GM23248 (cell line): ENCODE measurements around the gene WWOX. TPM values are rescaled to one million over a fixed set of nuclear protein-coding genes. Genes with fewer than 3 reads are reported as not detected.

ENCODE experiments used
- DNase-seq: peaks from one replicate; pipeline ENCODE4 v3.0.0-alpha.2; 2015
- H2AFZ ChIP-seq: fragments of 200-600 bp; sonication (generic); 2 replicates; pipeline ENCODE4 v1.6.1; 2016; ENCODE audit warnings: antibody characterized with exemption
- H3F3A ChIP-seq: fragments of 200-600 bp; sonication (generic); 2 replicates; pipeline ENCODE4 v1.6.1; 2016; ENCODE audit warnings: mild to moderate bottlenecking, antibody characterized with exemption, mixed run types; ENCODE audit not compliant: insufficient read depth
- H3K27ac ChIP-seq: fragments of 200-600 bp; sonication (generic); 2 replicates; pipeline ENCODE4 v1.5.1; 2016; ENCODE audit warnings: mild to moderate bottlenecking
- H3K27me3 ChIP-seq: fragments of 200-600 bp; sonication (generic); replicated peaks from 2 replicates; pipeline ENCODE4 v1.6.1; 2016; ENCODE audit warnings: mild to moderate bottlenecking; ENCODE audit not compliant: insufficient read depth
- H3K36me3 ChIP-seq: fragments of 200-600 bp; sonication (generic); 2 replicates; pipeline ENCODE4 v1.6.1; 2016; ENCODE audit warnings: low read depth, mild to moderate bottlenecking
- H3K4me1 ChIP-seq: fragments of 200-600 bp; sonication (generic); 2 replicates; pipeline ENCODE4 v1.6.1; 2016; ENCODE audit warnings: mild to moderate bottlenecking; ENCODE audit not compliant: insufficient read depth
- H3K4me2 ChIP-seq: fragments of 200-600 bp; sonication (generic); one replicate; pipeline ENCODE4 v1.6.1; 2016; ENCODE audit warnings: mild to moderate bottlenecking; ENCODE audit not compliant: unreplicated experiment
- H3K4me3 ChIP-seq: fragments of 200-600 bp; sonication (generic); 2 replicates; pipeline ENCODE4 v1.5.1; 2016; ENCODE audit warnings: mild to moderate bottlenecking
- H3K79me2 ChIP-seq: fragments of 200-600 bp; sonication (generic); 2 replicates; pipeline ENCODE4 v1.6.1; 2016; ENCODE audit warnings: mild to moderate bottlenecking; ENCODE audit not compliant: insufficient read depth
- H3K9ac ChIP-seq: fragments of 200-600 bp; sonication (generic); 2 replicates; pipeline ENCODE4 v1.6.1; 2016; ENCODE audit warnings: mild to moderate bottlenecking
- H3K9me2 ChIP-seq: fragments of 200-600 bp; sonication (generic); 2 replicates; pipeline ENCODE4 v1.6.1; 2016; ENCODE audit warnings: mixed run types, mild to moderate bottlenecking, moderate library complexity; ENCODE audit not compliant: insufficient read depth
- H3K9me3 ChIP-seq: fragments of 200-600 bp; sonication (generic); one replicate; pipeline ENCODE4 v1.6.1; 2017; ENCODE audit warnings: low read depth
- H4K20me1 ChIP-seq: fragments of 200-600 bp; sonication (generic); 2 replicates; pipeline ENCODE4 v1.6.0; 2016; ENCODE audit not compliant: insufficient read depth
- EZH2 ChIP-seq: fragments of 200-600 bp; sonication (generic); IDR thresholded peaks from 2 replicates; pipeline ENCODE4 v1.6.1; 2018; ENCODE audit warnings: antibody characterized with exemption, mild to moderate bottlenecking; ENCODE audit not compliant: insufficient read depth, poor library complexity, severe bottlenecking
- EZH2phosphoT487 ChIP-seq: fragments of 200-600 bp; sonication (generic); IDR thresholded peaks from 2 replicates; pipeline ENCODE4 v1.6.1; 2018; ENCODE audit warnings: antibody characterized with exemption, moderate library complexity, mild to moderate bottlenecking, low read depth; ENCODE audit not compliant: insufficient read depth
- WGBS, 2 experiments: methylation state at CpG; one replicate each; pipeline ENCODE4 v1.1.6; 2015 to 2017; ENCODE audit warnings: low lambda C conversion rate in 2 of 2, low coverage in 1 of 2; ENCODE audit errors: missing lambda C conversion rate in 2 of 2; 5-methylcytosine and 5-hydroxymethylcytosine counted together
- in situ Hi-C: fragments of 300-500 bp; cut with MboI; formaldehyde crosslinking; loops from 2 replicates; pipeline ENCODE4 v1.15.0; 2020
- polyA plus RNA-seq: library from polyadenylated mRNA; unstranded; fragments of >200 nt; fragmentation: Nextera tagmentation; extraction: Ambion mirVana; gene quantifications from 2 replicates; pipeline ENCODE4 v1.2.1, GENCODE V29; 2016
- total RNA-seq: library from RNA; depleted of rRNA; stranded (reverse); fragments of >200 nt; shearing (Covaris generic); gene quantifications from 2 replicates; pipeline ENCODE4 v1.2.3, GENCODE V29; 2014

Gene WWOX
- total and polyA plus RNA-seq, 2 experiments from 2014 or later: 4.5 to 6.6 TPM

GRCh38 chr16:79021991-79022630 is 922.7 kb downstream of the WWOX start:
- Histone ChIP-seq H3K27me3 (no peaks in the 10 kb centered on the region), H3K36me3 (no peaks in the 10 kb centered on the region), H3K79me2 (no peaks in the 10 kb centered on the region), H3K27ac (no peak overlapping the region), H3K9me2 (no peaks in the 10 kb centered on the region), H3K4me2 (no peak overlapping the region), H3K9ac (no peak overlapping the region), H4K20me1 (no peaks in the 10 kb centered on the region), H3K9me3 (no peaks in the 10 kb centered on the region), H3K4me3 (no peak overlapping the region), H3F3A (no peaks in the 10 kb centered on the region), H3K4me1 (no peaks in the 10 kb centered on the region), H2AFZ (no peak overlapping the region)
- in situ Hi-C loops: no loop called here
- DNase-seq: no peak
- 38 to 39% methylated on average over 9 of the region's 9 CpGs for WGBS, 2 experiments
- TF ChIP-seq EZH2 (no peak), EZH2phosphoT487 (no peak)

DNA sequence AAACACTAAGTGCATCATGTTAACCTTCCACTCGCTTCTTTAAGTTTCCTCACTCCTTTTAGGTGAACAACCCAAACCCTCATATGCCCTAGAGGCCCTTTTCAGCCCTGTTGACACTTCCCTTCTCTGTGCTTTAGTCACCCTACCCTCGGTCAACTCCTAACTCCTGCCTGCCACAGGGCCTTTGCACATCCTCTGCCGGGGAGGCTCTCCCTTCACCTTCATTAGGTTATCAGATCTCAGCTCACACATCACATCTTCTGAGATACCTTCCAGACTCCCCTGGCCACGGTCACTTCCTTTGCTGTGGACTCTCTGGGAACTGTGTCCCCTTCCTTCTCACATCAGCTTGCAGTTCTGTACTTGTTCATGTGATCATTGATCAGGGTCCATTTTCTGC is 926.7 kb downstream of the WWOX start:
- in situ Hi-C loops: no loop called here
- Histone ChIP-seq H3K9me3 (no peaks in the 10 kb centered on the region), H3K9me2 (no peaks in the 10 kb centered on the region), H3K4me2 (no peak overlapping the region), H2AFZ (no peak overlapping the region), H3K4me1 (no peaks in the 10 kb centered on the region), H3K27ac (no peak overlapping the region), H3F3A (no peaks in the 10 kb centered on the region), H4K20me1 (no peaks in the 10 kb centered on the region), H3K9ac (no peak overlapping the region), H3K79me2 (no peaks in the 10 kb centered on the region), H3K27me3 (no peaks in the 10 kb centered on the region), H3K4me3 (no peak overlapping the region), H3K36me3 (no peaks in the 10 kb centered on the region)
- WGBS, 2 experiments: 36 to 37% methylated on average over 4 of the region's 4 CpGs
- DNase-seq: no peak
- TF ChIP-seq EZH2: no peak
- TF ChIP-seq EZH2phosphoT487: no peak

- Histone ChIP-seq H3K4me2 (no peak overlapping the region), H3K79me2 (no peaks in the 10 kb centered on the region), H3K36me3 (no peaks in the 10 kb centered on the region), H4K20me1 (no peaks in the 10 kb centered on the region), H3K27ac (no peak overlapping the region), H3K9me2 (no peaks in the 10 kb centered on the region), H3K9ac (no peak overlapping the region), H3K4me3 (no peak overlapping the region), H3F3A (no peaks in the 10 kb centered on the region), H3K27me3 (no peaks in the 10 kb centered on the region), H3K4me1 (no peaks in the 10 kb centered on the region), H3K9me3 (no peaks in the 10 kb centered on the region), H2AFZ (no peak overlapping the region)
- TF ChIP-seq EZH2: no peak
- TF ChIP-seq EZH2phosphoT487: no peak
- 55 to 61% methylated on average over 4 of the region's 4 CpGs for whole genome bisulfite sequencing, 2 experiments
- in situ Hi-C loops: no loop called here
- no peak for DNase-seq
Observed at GRCh38 chr16:79036541-79036940, 937.1 kb downstream of the WWOX start.

DNA sequence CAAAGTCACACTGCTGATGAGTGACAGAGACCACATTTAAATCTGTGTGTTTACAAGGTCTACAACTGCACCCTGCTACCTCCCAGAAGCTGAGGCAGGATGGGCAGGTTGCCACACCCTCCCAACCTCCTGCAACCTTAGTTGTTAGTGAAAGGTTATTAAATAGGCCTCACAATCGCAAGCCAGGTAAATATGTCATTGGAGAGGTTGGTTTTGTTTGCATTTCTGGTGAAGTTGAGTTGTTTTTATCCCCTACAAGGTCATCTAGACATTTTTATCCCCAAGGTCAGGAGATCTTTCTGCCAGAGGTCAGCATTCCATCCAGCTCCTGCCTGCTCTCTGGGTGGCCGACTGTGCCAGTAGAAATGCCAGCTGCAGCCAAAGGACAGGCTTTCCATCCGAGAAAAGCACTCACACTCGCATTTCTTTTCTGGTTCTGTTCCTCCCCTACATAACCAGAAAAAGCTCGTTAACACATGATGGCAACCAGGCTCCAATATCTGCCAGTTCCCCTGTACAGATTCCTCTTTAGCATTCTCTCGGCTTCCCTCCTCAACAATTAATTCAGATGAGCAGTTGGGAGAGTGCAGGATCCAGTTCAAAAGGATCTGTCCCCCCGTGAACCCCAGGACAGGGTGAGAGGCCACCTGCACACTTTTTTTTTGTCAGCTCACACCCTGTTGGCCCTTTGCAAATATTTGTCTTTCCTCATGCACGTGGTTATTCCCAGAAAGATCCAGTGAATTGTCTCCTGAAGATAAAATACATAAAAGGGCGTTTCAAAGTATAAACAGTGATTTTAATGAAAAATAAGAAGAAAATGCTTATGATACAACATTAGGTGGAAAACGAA is 938.3 kb downstream of the WWOX start:
- H3K9me3 ChIP-seq: no peaks in the 10 kb centered on the region
- no peak overlapping the region for H3K4me2 ChIP-seq
- no peak overlapping the region for H3K4me3 ChIP-seq
- in situ Hi-C loops: no loop called here
- no peaks in the 10 kb centered on the region for H3K9me2 ChIP-seq
- no peaks in the 10 kb centered on the region for H3K79me2 ChIP-seq
- no peaks in the 10 kb centered on the region for H4K20me1 ChIP-seq
- no peak for DNase-seq
- no peaks in the 10 kb centered on the region for H3K36me3 ChIP-seq
- no peaks in the 10 kb centered on the region for H3F3A ChIP-seq
- 13 to 19% methylated on average over 10 of the region's 10 CpGs for WGBS, 2 experiments
- H2AFZ ChIP-seq: no peak overlapping the region
- no peak overlapping the region for H3K27ac ChIP-seq
- H3K4me1 ChIP-seq: no peaks in the 10 kb centered on the region
- no peaks in the 10 kb centered on the region for H3K27me3 ChIP-seq
- no peak overlapping the region for H3K9ac ChIP-seq
- no peak for TF ChIP-seq EZH2phosphoT487
- no peak for TF ChIP-seq EZH2
